GM23338 (cell line): Measurements from ENCODE around the gene UBE2G2. TPM values are rescaled to one million over a fixed set of nuclear protein-coding genes. Genes with fewer than 3 reads are reported as not detected.

Source experiments
- ATAC-seq: fragments of 200-7000 bp; cut with Tn5 transposase; 3 replicates; pipeline ENCODE4 v1.9.1; 2020
- DNase-seq: peaks from one replicate; pipeline ENCODE4 v3.0.0-alpha.2; 2015; ENCODE audit warnings: low spot score
- H2AFZ ChIP-seq: fragments of 200-600 bp; sonication (generic); 2 replicates; pipeline ENCODE4 v1.8.0; 2016; ENCODE audit warnings: antibody characterized with exemption, mild to moderate bottlenecking, moderate library complexity
- H3F3A ChIP-seq: fragments of 200-600 bp; sonication (generic); replicated peaks from 2 replicates; pipeline ENCODE4 v1.8.0; 2017; ENCODE audit warnings: antibody characterized with exemption, mixed run types, low read depth
- H3K27ac ChIP-seq: fragments of 200-600 bp; sonication (generic); 2 replicates; pipeline ENCODE4 v1.6.1; 2016; ENCODE audit warnings: low read depth
- H3K27me3 ChIP-seq: fragments of 200-600 bp; sonication (generic); 2 replicates; pipeline ENCODE4 v1.8.0; 2016; ENCODE audit warnings: mild to moderate bottlenecking, mixed run types, moderate library complexity; ENCODE audit not compliant: insufficient read depth
- H3K36me3 ChIP-seq: fragments of 200-600 bp; sonication (generic); 2 replicates; pipeline ENCODE4 v1.8.0; 2016; ENCODE audit warnings: mild to moderate bottlenecking; ENCODE audit not compliant: insufficient read depth
- H3K4me1 ChIP-seq: fragments of 200-600 bp; sonication (generic); 2 replicates; pipeline ENCODE4 v1.8.0; 2016; ENCODE audit warnings: mild to moderate bottlenecking, moderate library complexity; ENCODE audit not compliant: insufficient read depth
- H3K4me2 ChIP-seq: fragments of 200-600 bp; sonication (generic); 2 replicates; pipeline ENCODE4 v1.7.1; 2017; ENCODE audit warnings: mixed run types
- H3K4me3 ChIP-seq: fragments of 200-600 bp; sonication (generic); 2 replicates; pipeline ENCODE4 v1.6.1; 2016; ENCODE audit warnings: mixed run types
- H3K79me2 ChIP-seq: fragments of 200-600 bp; sonication (generic); replicated peaks from 2 replicates; pipeline ENCODE4 v1.8.0; 2017; ENCODE audit warnings: mild to moderate bottlenecking; ENCODE audit not compliant: insufficient read depth
- H3K9me2 ChIP-seq: fragments of 200-600 bp; sonication (generic); 2 replicates; pipeline ENCODE4 v1.8.0; 2017; ENCODE audit not compliant: insufficient read depth
- H4K20me1 ChIP-seq: fragments of 200-600 bp; sonication (generic); replicated peaks from 2 replicates; pipeline ENCODE4 v1.8.0; 2017; ENCODE audit warnings: mild to moderate bottlenecking; ENCODE audit not compliant: insufficient read depth
- H3K27ac Mint-ChIP-seq: 2 replicates; pipeline ENCODE4 v1.8.0; 2020; ENCODE audit warnings: inconsistent platforms, mild to moderate bottlenecking, moderate library complexity, mixed read lengths
- H3K27me3 Mint-ChIP-seq: 3 replicates; pipeline ENCODE4 v1.8.0; 2022; ENCODE audit warnings: low read depth, mild to moderate bottlenecking, moderate library complexity, mixed read lengths, inconsistent platforms; ENCODE audit not compliant: insufficient read depth, poor library complexity
- H3K36me3 Mint-ChIP-seq: 3 replicates; pipeline ENCODE4 v1.8.0; 2021; ENCODE audit warnings: low read depth, mild to moderate bottlenecking, inconsistent platforms, moderate library complexity, mixed read lengths
- H3K4me1 Mint-ChIP-seq: 3 replicates; pipeline ENCODE4 v1.8.0; 2020; ENCODE audit warnings: mild to moderate bottlenecking, inconsistent platforms, mixed read lengths
- H3K4me3 Mint-ChIP-seq: 3 replicates; pipeline ENCODE4 v1.8.0; 2021; ENCODE audit warnings: moderate library complexity, mild to moderate bottlenecking, inconsistent platforms, mixed read lengths
- H3K9me3 Mint-ChIP-seq: 3 replicates; pipeline ENCODE4 v1.8.0; 2020; ENCODE audit warnings: moderate library complexity, mild to moderate bottlenecking, inconsistent platforms, mixed read lengths
- CREB1 ChIP-seq: fragments of 250-450 bp; sonication (Bioruptor Pico); IDR thresholded peaks from 2 replicates; pipeline ENCODE4 v1.5.0; 2020; ENCODE audit warnings: low read depth, mild to moderate bottlenecking, moderate library complexity
- CTCF ChIP-seq, 2 experiments: fragments of 200-600 bp in 1 of 2; sonication (generic) in 1 of 2; conservative IDR thresholded peaks; 2 replicates each; pipeline versions ENCODE4 v1.5.1 to v1.6.1; 2016 to 2017; ENCODE audit warnings: antibody characterized with exemption in 2 of 2, low read depth in 2 of 2, mild to moderate bottlenecking in 2 of 2, moderate library complexity in 1 of 2
- ETS1 ChIP-seq: IDR thresholded peaks from 2 replicates; pipeline ENCODE4 v1.6.1; 2016; ENCODE audit warnings: antibody characterized with exemption
- EZH2 ChIP-seq: fragments of 200-600 bp; sonication (generic); IDR thresholded peaks from one replicate; pipeline ENCODE4 v1.8.0; 2017; ENCODE audit warnings: antibody characterized with exemption, mild to moderate bottlenecking, low read depth; ENCODE audit not compliant: unreplicated experiment
- EZH2phosphoT487 ChIP-seq: fragments of 200-600 bp; sonication (generic); IDR thresholded peaks from one replicate; pipeline ENCODE4 v1.8.1; 2018; ENCODE audit warnings: antibody characterized with exemption; ENCODE audit not compliant: unreplicated experiment
- JUNB ChIP-seq: IDR thresholded peaks from one replicate; pipeline ENCODE4 v1.6.1; 2016; ENCODE audit warnings: antibody characterized with exemption; ENCODE audit not compliant: unreplicated experiment
- NANOG ChIP-seq: IDR thresholded peaks from 2 replicates; pipeline ENCODE4 v1.6.1; 2016; ENCODE audit warnings: antibody characterized with exemption, borderline replicate concordance
- POLR2AphosphoS5 ChIP-seq: IDR thresholded peaks from 2 replicates; pipeline ENCODE4 v1.6.1; 2016; ENCODE audit warnings: antibody characterized with exemption, low read depth
- REST ChIP-seq: IDR thresholded peaks from one replicate; pipeline ENCODE4 v1.6.1; 2018; ENCODE audit warnings: antibody characterized with exemption; ENCODE audit not compliant: unreplicated experiment
- STAT1 ChIP-seq: IDR thresholded peaks from one replicate; pipeline ENCODE4 v1.6.1; 2016; ENCODE audit warnings: antibody characterized with exemption; ENCODE audit not compliant: unreplicated experiment
- ZNF114 ChIP-seq: fragments of 250-450 bp; sonication (Bioruptor Pico); IDR thresholded peaks from 2 replicates; pipeline ENCODE4 v1.5.0; 2020; ENCODE audit warnings: mild to moderate bottlenecking, moderate library complexity
- ZNF331 ChIP-seq: fragments of 250-450 bp; sonication (Bioruptor Pico); IDR thresholded peaks from 2 replicates; pipeline ENCODE4 v1.5.0; 2020; ENCODE audit warnings: low read depth, mild to moderate bottlenecking, moderate library complexity
- ZNF462 ChIP-seq: fragments of 250-450 bp; sonication (Bioruptor Pico); IDR thresholded peaks from 2 replicates; pipeline ENCODE4 v1.5.0; 2020; ENCODE audit warnings: mild to moderate bottlenecking, moderate library complexity
- polyA plus RNA-seq: library from polyadenylated mRNA; unstranded; fragments of >200 nt; fragmentation: Nextera tagmentation; extraction: Ambion mirVana; gene quantifications from 2 replicates; pipeline ENCODE4 v1.2.1, GENCODE V29; 2016
- total RNA-seq: library from RNA; depleted of rRNA; stranded (reverse); fragments of >200 nt; shearing (Covaris generic); gene quantifications from 2 replicates; pipeline ENCODE4 v1.2.3, GENCODE V29; 2014

The UBE2G2 gene
- total and polyA plus RNA-seq, 2 experiments from 2014 or later: 66.4 to 100 TPM

GRCh38 chr21:44780137-44780502 lies 21.5 kb downstream of the UBE2G2 start:
- peaks cover 44% of the 10 kb centered on the region for H3K36me3 Mint-ChIP-seq

More at GRCh38 chr21:44780137-44780502, 21.5 kb downstream of the UBE2G2 start:
- Histone ChIP-seq H3F3A (no peaks in the 10 kb centered on the region), H3K4me2 (no peak overlapping the region), H3K36me3 (peaks cover 15% of the 10 kb centered on the region), H3K79me2 (peaks cover 85% of the 10 kb centered on the region), H3K9me2 (no peaks in the 10 kb centered on the region), H3K27me3 (no peaks in the 10 kb centered on the region), H4K20me1 (peaks cover 24% of the 10 kb centered on the region), H3K4me3 (no peak overlapping the region), H3K27ac (0 out of 2 replicates have a peak overlapping the region, but pooled peaks have one; percentile 72), H3K4me1 (no peaks in the 10 kb centered on the region), H2AFZ (no peak overlapping the region)
- Mint-ChIP-seq H3K4me3 (no peak overlapping the region), H3K27ac (no peak overlapping the region), H3K4me1 (no peaks in the 10 kb centered on the region), H3K27me3 (no peaks in the 10 kb centered on the region), H3K9me3 (no peaks in the 10 kb centered on the region)
- ATAC-seq (no peak), DNase-seq (no peak)
- TF ChIP-seq STAT1 (no peak), EZH2phosphoT487 (no peak), CREB1 (CRISPR knock-in tag) (no peak), NANOG (no peak), JUNB (no peak), CTCF (conservative IDR thresholded peaks at IDR 0.05; ENCODE audit: low read depth in 2 of 2) (no peak), ZNF114 (CRISPR knock-in tag) (no peak), REST (no peak), POLR2AphosphoS5 (no peak), ETS1 (no peak), ZNF331 (CRISPR knock-in tag) (no peak), ZNF462 (CRISPR knock-in tag) (no peak), EZH2 (no peak)
